Naive thymus-derived CD4-positive, alpha-beta T cell (primary cell): ENCODE results near the gene STPG3. TPM values are rescaled to one million over a fixed set of nuclear protein-coding genes. Genes with fewer than 3 reads are reported as not detected.

Source experiments
- ATAC-seq: fragments of 150-1000 bp; cut with Tn5 transposase; 2 replicates; pipeline ENCODE4 v1.10.0; 2021; ENCODE audit warnings: mild to moderate bottlenecking, moderate library complexity
- CTCF ChIA-PET: fragments of 350-600 bp; sonication (Branson Sonifier 250); formaldehyde crosslinking; loops from one replicate; lab custom pipeline; 2021; ENCODE audit warnings: antibody characterized with exemption; lab: Charles Lee
- POLR2A ChIA-PET: fragments of 350-600 bp; sonication (Branson Sonifier 250); formaldehyde crosslinking; loops from one replicate; lab custom pipeline; 2021; ENCODE audit warnings: antibody characterized with exemption, inconsistent platforms; lab: Charles Lee
- DNase-seq, 9 donors: peaks; one replicate each; pipeline versions ENCODE4 v3.0.0 to v3.0.0-alpha.2; 2020 to 2022; ENCODE audit warnings: mixed read lengths in 1 of 9
- H3K27ac ChIP-seq: one replicate; pipeline ENCODE4 v1.7.0; 2013; ENCODE audit warnings: mild to moderate bottlenecking, low read depth, low read length, moderate library complexity
- H3K27me3 ChIP-seq, 2 donors: one replicate each; pipeline ENCODE4 v1.7.0; 2013; ENCODE audit warnings: low read length in 2 of 2, mild to moderate bottlenecking in 2 of 2, moderate library complexity in 2 of 2; ENCODE audit not compliant: control insufficient read depth in 2 of 2, insufficient read depth in 2 of 2
- H3K36me3 ChIP-seq, 3 experiments: 1 replicate in 2 of 3; 2 replicates in 1 of 3; pipeline ENCODE4 v1.7.0; 2013; ENCODE audit warnings: low read length in 3 of 3, mild to moderate bottlenecking in 3 of 3, moderate library complexity in 1 of 3; ENCODE audit not compliant: insufficient read depth in 3 of 3, control insufficient read depth in 2 of 3
- H3K4me1 ChIP-seq, 2 donors: one replicate each; pipeline ENCODE4 v1.7.0; 2013; ENCODE audit warnings: low read length in 2 of 2, mild to moderate bottlenecking in 2 of 2, moderate library complexity in 1 of 2; ENCODE audit not compliant: control insufficient read depth in 2 of 2, insufficient read depth in 2 of 2
- H3K4me3 ChIP-seq: 2 replicates; pipeline ENCODE4 v1.7.0; 2013; ENCODE audit warnings: mild to moderate bottlenecking, low read length
- H3K9me3 ChIP-seq, 3 experiments: 1 replicate in 2 of 3; 2 replicates in 1 of 3; pipeline ENCODE4 v1.7.0; 2013; ENCODE audit warnings: low read length in 3 of 3; ENCODE audit not compliant: control insufficient read depth in 2 of 3
- H3K27ac Mint-ChIP-seq, 9 donors: one replicate each; pipeline ENCODE4 v1.8.0; 2020 to 2022; ENCODE audit warnings: mixed read lengths in 9 of 9, mild to moderate bottlenecking in 8 of 9, moderate library complexity in 5 of 9, inconsistent platforms in 2 of 9
- H3K27me3 Mint-ChIP-seq, 5 donors: one replicate each; pipeline ENCODE4 v1.8.0; 2021 to 2022; ENCODE audit warnings: mixed read lengths in 5 of 5, mild to moderate bottlenecking in 1 of 5
- H3K36me3 Mint-ChIP-seq, 5 donors: one replicate each; pipeline ENCODE4 v1.8.0; 2020 to 2022; ENCODE audit warnings: mixed read lengths in 5 of 5, mild to moderate bottlenecking in 3 of 5, inconsistent platforms in 1 of 5
- H3K4me1 Mint-ChIP-seq, 7 donors: one replicate each; pipeline ENCODE4 v1.8.0; 2020 to 2022; ENCODE audit warnings: mixed read lengths in 7 of 7, mild to moderate bottlenecking in 3 of 7, inconsistent platforms in 1 of 7
- H3K4me3 Mint-ChIP-seq, 10 donors: one replicate each; pipeline ENCODE4 v1.8.0; 2020 to 2022; ENCODE audit warnings: mild to moderate bottlenecking in 10 of 10, mixed read lengths in 10 of 10, moderate library complexity in 6 of 10, inconsistent platforms in 2 of 10
- H3K9me3 Mint-ChIP-seq, 11 donors: one replicate each; pipeline ENCODE4 v1.8.0; 2020 to 2022; ENCODE audit warnings: mixed read lengths in 11 of 11, mild to moderate bottlenecking in 4 of 11, inconsistent platforms in 1 of 11, moderate library complexity in 1 of 11
- intact Hi-C, 2 donors: fragments of 100-400 bp; cut with micrococcal nuclease; formaldehyde crosslinking; loops; one replicate each; pipeline ENCODE4 v1.15.1; 2023
- polyA plus RNA-seq, 2 donors: library from polyadenylated mRNA; unstranded; fragments of 300-500 nt; fragmentation: Illumina TruSeq; gene quantifications; one replicate each; pipeline ENCODE4 v1.2.3, GENCODE V29; 2021
- total RNA-seq, 6 experiments: library from RNA in 5 of 6; stranded (reverse) in 5 of 6; gene quantifications; 1 replicate in 5 of 6; 2 replicates in 1 of 6; pipeline ENCODE4 v1.2.3 and lab custom pipeline; 2021 to 2026

The STPG3 gene
- total and polyA plus RNA-seq, 7 experiments from 2014 or later: not detected

GRCh38 chr9:137211532-137211931 is 39.6 kb upstream of the STPG3 start:
- CTCF ChIA-PET: no interaction called here
- Mint-ChIP-seq H3K36me3 (peaks cover 0 to 7% (median 4%) of the 10 kb centered on the region in 5 donors), H3K27me3 (no peaks in the 10 kb centered on the region), H3K9me3 (peaks cover 0 to 3% (median 0%) of the 10 kb centered on the region in 11 donors), H3K4me1 (peaks cover 11 to 20% (median 14%) of the 10 kb centered on the region in 7 donors), H3K4me3 (no peak overlapping the region), H3K27ac (no peak overlapping the region)
- no peak for DNase-seq
- Histone ChIP-seq H3K9me3 (no peaks in the 10 kb centered on the region), H3K27ac (no peak overlapping the region), H3K4me1 (peaks cover 2 to 5% of the 10 kb centered on the region in 2 donors), H3K4me3 (no peak overlapping the region), H3K27me3 (no peaks in the 10 kb centered on the region), H3K36me3 (peaks cover 0 to 37% (median 0%) of the 10 kb centered on the region in 3 experiments)
- ATAC-seq: no peak
- intact Hi-C loops: no loop called here
- POLR2A ChIA-PET: interaction anchor here (0.9 kb wide), 1 partner anchor 10 kb away, joined by 4 read pairs; no protein-coding TSS in a partner anchor

GRCh38 chr9:137212520-137212919 is 38.6 kb upstream of the STPG3 start:
- ChIA-PET CTCF (no interaction called here), POLR2A (interaction anchor here (0.9 kb wide), 1 partner anchor 11 kb away, joined by 4 read pairs; no protein-coding TSS in a partner anchor)
- Mint-ChIP-seq H3K27ac (no peak overlapping the region), H3K9me3 (no peaks in the 10 kb centered on the region), H3K27me3 (no peaks in the 10 kb centered on the region), H3K4me3 (no peak overlapping the region), H3K4me1 (peaks cover 1 to 10% (median 4%) of the 10 kb centered on the region in 7 donors), H3K36me3 (peaks cover 0 to 4% (median 0%) of the 10 kb centered on the region in 5 donors)
- Histone ChIP-seq H3K36me3 (peaks cover 0 to 39% (median 0%) of the 10 kb centered on the region in 3 experiments), H3K27me3 (no peaks in the 10 kb centered on the region), H3K4me1 (no peaks in the 10 kb centered on the region), H3K27ac (no peak overlapping the region), H3K9me3 (no peaks in the 10 kb centered on the region), H3K4me3 (no peak overlapping the region)
- intact Hi-C loops: no loop called here
- no peak for ATAC-seq
- no peak for DNase-seq

GRCh38 chr9:137213160-137214060 is 37.7 kb upstream of the STPG3 start:
- intact Hi-C loops: no loop called here
- Histone ChIP-seq H3K27ac (no peak overlapping the region), H3K4me1 (no peaks in the 10 kb centered on the region), H3K9me3 (no peaks in the 10 kb centered on the region), H3K27me3 (no peaks in the 10 kb centered on the region), H3K4me3 (no peak overlapping the region), H3K36me3 (peaks cover 0 to 39% (median 0%) of the 10 kb centered on the region in 3 experiments)
- POLR2A ChIA-PET: interaction anchor here (1.3 to 1.4 kb wide), 2 partner anchors 23 to 24 kb away, joined by 3 read pairs; partner anchors contain the start of gene SSNA1
- H3K9me3 Mint-ChIP-seq: no peaks in the 10 kb centered on the region
- no peak for ATAC-seq
- CTCF ChIA-PET: no interaction called here
- no peak for DNase-seq
- H3K27ac Mint-ChIP-seq: peak overlapping the region in 1 of 9 donors; percentile 38
- H3K4me3 Mint-ChIP-seq: no peak overlapping the region
- H3K36me3 Mint-ChIP-seq: peaks cover 0 to 4% (median 0%) of the 10 kb centered on the region in 5 donors
- no peaks in the 10 kb centered on the region for H3K27me3 Mint-ChIP-seq
- peaks cover 0 to 7% (median under 1%) of the 10 kb centered on the region in 7 donors for H3K4me1 Mint-ChIP-seq

- Mint-ChIP-seq H3K27me3 (no peaks in the 10 kb centered on the region), H3K9me3 (no peaks in the 10 kb centered on the region), H3K27ac (peak overlapping the region in 1 of 9 donors; percentile 43), H3K4me1 (peaks cover 0 to 7% (median 0%) of the 10 kb centered on the region in 7 donors), H3K36me3 (peaks cover 0 to 4% (median 0%) of the 10 kb centered on the region in 5 donors), H3K4me3 (no peak overlapping the region)
- intact Hi-C loops: no loop called here
- POLR2A ChIA-PET: interaction anchor here (0.5 to 1.4 kb wide), 3 partner anchors 22 to 84 kb away, joined by 3 to 4 read pairs (median 3); partner anchors contain the start of gene SSNA1
- H3K4me3 ChIP-seq: no peak overlapping the region
- no peaks in the 10 kb centered on the region for H3K9me3 ChIP-seq
- H3K36me3 ChIP-seq: peaks cover 0 to 34% (median 0%) of the 10 kb centered on the region in 3 experiments
- no peak for ATAC-seq
- DNase-seq: no peak
- H3K4me1 ChIP-seq: no peaks in the 10 kb centered on the region
- CTCF ChIA-PET: interaction anchor here (1.0 kb wide), 1 partner anchor 90 kb away, joined by 3 read pairs; no protein-coding TSS in a partner anchor
- no peaks in the 10 kb centered on the region for H3K27me3 ChIP-seq
- no peak overlapping the region for H3K27ac ChIP-seq
These were observed 36.5 kb upstream of the STPG3 start for GRCh38 chr9:137214620-137215019.

GRCh38 chr9:137215196-137215986 is 35.7 kb upstream of the STPG3 start:
- POLR2A ChIA-PET: interaction anchor here (0.5 to 0.6 kb wide), 2 partner anchors 23 to 84 kb away, joined by 3 to 4 read pairs; no protein-coding TSS in a partner anchor
- H3K9me3 Mint-ChIP-seq: no peaks in the 10 kb centered on the region

More at GRCh38 chr9:137215196-137215986, 35.7 kb upstream of the STPG3 start:
- no peaks in the 10 kb centered on the region for H3K9me3 ChIP-seq
- DNase-seq (no peak), ATAC-seq (no peak)
- intact Hi-C loops: no loop called here
- H3K27me3 ChIP-seq: no peaks in the 10 kb centered on the region
- H3K36me3 ChIP-seq: peaks cover 0 to 28% (median 0%) of the 10 kb centered on the region in 3 experiments
- H3K4me1 ChIP-seq: no peaks in the 10 kb centered on the region
- no peak overlapping the region for H3K27ac ChIP-seq
- H3K27me3 Mint-ChIP-seq: no peaks in the 10 kb centered on the region
- CTCF ChIA-PET: interaction anchor here (0.9 kb wide), 1 partner anchor 13 kb away, joined by 6 read pairs; no protein-coding TSS in a partner anchor
- H3K4me1 Mint-ChIP-seq: peaks cover 0 to 7% (median 0%) of the 10 kb centered on the region in 7 donors
- H3K27ac Mint-ChIP-seq: no peak overlapping the region
- no peak overlapping the region for H3K4me3 ChIP-seq
- no peak overlapping the region for H3K4me3 Mint-ChIP-seq
- H3K36me3 Mint-ChIP-seq: peaks cover 0 to 2% (median 0%) of the 10 kb centered on the region in 5 donors
